Measurements from ENCODE around the gene RIMS4. TPM values are rescaled to one million over a fixed set of nuclear protein-coding genes. Genes with fewer than 3 reads are reported as not detected.

RIMS4 gene
- total and polyA plus RNA-seq, 9 donors, result 0.95 to 17.2 (median 3.4) TPM

DNA sequence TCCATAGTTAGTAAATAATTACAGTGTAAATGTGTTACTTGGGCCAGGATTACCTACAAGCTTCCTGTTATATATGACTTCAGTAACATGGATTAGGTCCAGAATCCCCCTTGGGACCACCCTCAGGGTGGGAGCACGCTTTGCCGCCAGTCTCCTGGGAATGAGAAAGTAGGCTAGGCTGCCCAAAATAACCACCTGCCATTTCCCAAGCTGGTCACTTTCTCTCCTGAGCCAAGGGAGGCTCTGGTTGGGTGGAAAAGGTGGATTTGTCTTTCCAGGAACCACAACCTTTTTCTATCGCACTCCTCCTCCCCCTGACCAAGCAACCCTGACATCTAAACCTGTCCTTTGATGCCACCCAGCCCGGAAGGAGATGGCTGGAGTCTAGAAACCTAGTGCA, 9.6 kb upstream of the RIMS4 start:
- Histone ChIP-seq H3K4me3 (no peak overlapping the region), H3K27me3 (no peaks in the 10 kb centered on the region), H3K36me3 (no peaks in the 10 kb centered on the region), H3K9me3 (no peaks in the 10 kb centered on the region), H3K4me1 (ENCODE audit: insufficient read depth) (no peaks in the 10 kb centered on the region), H3K27ac (no peak overlapping the region)
- intact Hi-C loops (cut with DNase I), result no loop called here
- 61 to 70% (median 70%) methylated on average over 4 of the region's 4 CpGs for WGBS, 3 donors
- TF ChIP-seq POLR2A (IDR thresholded peaks at IDR 0.05), result no peak
- TF ChIP-seq, protein P1, sequence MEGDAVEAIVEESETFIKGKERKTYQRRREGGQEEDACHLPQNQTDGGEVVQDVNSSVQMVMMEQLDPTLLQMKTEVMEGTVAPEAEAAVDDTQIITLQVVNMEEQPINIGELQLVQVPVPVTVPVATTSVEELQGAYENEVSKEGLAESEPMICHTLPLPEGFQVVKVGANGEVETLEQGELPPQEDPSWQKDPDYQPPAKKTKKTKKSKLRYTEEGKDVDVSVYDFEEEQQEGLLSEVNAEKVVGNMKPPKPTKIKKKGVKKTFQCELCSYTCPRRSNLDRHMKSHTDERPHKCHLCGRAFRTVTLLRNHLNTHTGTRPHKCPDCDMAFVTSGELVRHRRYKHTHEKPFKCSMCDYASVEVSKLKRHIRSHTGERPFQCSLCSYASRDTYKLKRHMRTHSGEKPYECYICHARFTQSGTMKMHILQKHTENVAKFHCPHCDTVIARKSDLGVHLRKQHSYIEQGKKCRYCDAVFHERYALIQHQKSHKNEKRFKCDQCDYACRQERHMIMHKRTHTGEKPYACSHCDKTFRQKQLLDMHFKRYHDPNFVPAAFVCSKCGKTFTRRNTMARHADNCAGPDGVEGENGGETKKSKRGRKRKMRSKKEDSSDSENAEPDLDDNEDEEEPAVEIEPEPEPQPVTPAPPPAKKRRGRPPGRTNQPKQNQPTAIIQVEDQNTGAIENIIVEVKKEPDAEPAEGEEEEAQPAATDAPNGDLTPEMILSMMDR (IDR thresholded peaks at IDR 0.05), result no peak
- TF ChIP-seq EP300 (IDR thresholded peaks at IDR 0.05), result no peak
- no peak for DNase-seq

DNA sequence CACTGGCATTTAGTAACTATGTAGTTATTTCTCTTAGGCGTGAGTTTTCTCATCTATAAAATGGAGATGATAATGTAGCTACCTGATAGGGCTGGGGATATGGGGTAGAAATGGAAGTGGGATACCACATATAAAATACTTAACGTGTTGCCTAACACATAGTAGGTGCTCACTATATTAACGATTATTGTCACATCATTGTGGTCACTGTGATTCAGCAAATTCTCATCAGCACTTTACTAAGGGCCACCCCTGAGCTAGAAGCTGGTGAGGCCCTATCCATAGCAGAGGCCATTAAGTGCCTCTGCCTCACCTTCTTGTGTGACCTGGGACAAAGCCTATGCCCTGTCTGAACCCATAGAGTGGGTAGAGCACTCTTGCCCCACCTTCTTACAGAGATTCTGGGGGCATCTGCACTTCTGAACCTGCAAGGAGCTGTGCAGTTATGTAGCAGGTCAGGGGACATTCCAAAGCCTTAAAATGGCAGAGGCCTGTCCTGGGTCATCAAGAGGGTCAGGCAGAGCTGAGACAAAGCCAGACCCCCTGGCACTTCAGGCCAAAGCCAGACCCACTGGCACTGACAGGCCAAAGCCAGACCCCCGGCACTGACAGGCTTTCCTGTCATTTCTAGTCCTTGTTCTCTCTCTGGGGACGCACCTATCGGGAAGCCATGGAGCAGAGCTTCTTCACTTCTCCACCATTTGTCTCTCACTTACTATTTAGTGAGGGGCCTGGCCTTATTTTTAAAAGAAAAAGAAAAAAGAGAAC, 7.0 kb upstream of the RIMS4 start:
- WGBS, 3 donors, result 85 to 88% (median 87%) methylated on average over 6 of the region's 6 CpGs
- DNase-seq, result no peak
- intact Hi-C loops (cut with DNase I), result no loop called here
- Histone ChIP-seq H3K27me3 (no peaks in the 10 kb centered on the region), H3K4me3 (no peak overlapping the region), H3K36me3 (no peaks in the 10 kb centered on the region), H3K9me3 (peaks cover 0 to 3% of the 10 kb centered on the region in 2 donors), H3K27ac (no peak overlapping the region), H3K4me1 (ENCODE audit: insufficient read depth) (no peaks in the 10 kb centered on the region)
- TF ChIP-seq, protein P1 (IDR thresholded peaks at IDR 0.05), result no peak
- TF ChIP-seq POLR2A (IDR thresholded peaks at IDR 0.05) (no peak), EP300 (IDR thresholded peaks at IDR 0.05) (no peak)

- TF ChIP-seq EP300 (IDR thresholded peaks at IDR 0.05) (no peak), POLR2A (IDR thresholded peaks at IDR 0.05) (no peak)
- TF ChIP-seq, protein P1 (IDR thresholded peaks at IDR 0.05), result no peak
- Histone ChIP-seq H3K27me3 (no peaks in the 10 kb centered on the region), H3K4me3 (no peak overlapping the region), H3K4me1 (ENCODE audit: insufficient read depth) (no peaks in the 10 kb centered on the region), H3K9me3 (peaks cover 0 to 17% of the 10 kb centered on the region in 2 donors), H3K27ac (no peak overlapping the region), H3K36me3 (no peaks in the 10 kb centered on the region)
- no peak for DNase-seq
- intact Hi-C loops (cut with DNase I), result no loop called here
- 86 to 94% (median 87%) methylated on average over 5 of the region's 5 CpGs for WGBS, 3 donors
Observed at GRCh38 chr20:44814937-44815336, 4.6 kb upstream of the RIMS4 start.

GRCh38 chr20:44811150-44811685, 872 bp upstream of the RIMS4 start:
- intact Hi-C loops (cut with DNase I), result no loop called here
- Histone ChIP-seq H3K27ac (no peak overlapping the region), H3K27me3 (no peaks in the 10 kb centered on the region), H3K4me1 (ENCODE audit: insufficient read depth) (no peaks in the 10 kb centered on the region), H3K36me3 (no peaks in the 10 kb centered on the region), H3K4me3 (no peak overlapping the region), H3K9me3 (peaks cover 0 to 17% of the 10 kb centered on the region in 2 donors)
- WGBS, 3 donors, result 79 to 85% (median 83%) methylated on average over 15 of the region's 15 CpGs
- TF ChIP-seq, protein P1 (IDR thresholded peaks at IDR 0.05), result no peak
- TF ChIP-seq EP300 (IDR thresholded peaks at IDR 0.05) (no peak), POLR2A (IDR thresholded peaks at IDR 0.05) (no peak)
- DNase-seq, result no peak

Measured in ovary (tissue), 9 donors.